GF-D8 (cell line): Measurements from ENCODE around the gene KPNB1.

Experiments
- DNase-seq: peaks from one replicate; lab custom pipeline; 2025; lab: John Stamatoyannopoulos, UW

KPNB1 gene

GRCh38 chr17:47696717-47697642 lies 47.3 kb downstream of the KPNB1 start:
- no peak for DNase-seq

DNA sequence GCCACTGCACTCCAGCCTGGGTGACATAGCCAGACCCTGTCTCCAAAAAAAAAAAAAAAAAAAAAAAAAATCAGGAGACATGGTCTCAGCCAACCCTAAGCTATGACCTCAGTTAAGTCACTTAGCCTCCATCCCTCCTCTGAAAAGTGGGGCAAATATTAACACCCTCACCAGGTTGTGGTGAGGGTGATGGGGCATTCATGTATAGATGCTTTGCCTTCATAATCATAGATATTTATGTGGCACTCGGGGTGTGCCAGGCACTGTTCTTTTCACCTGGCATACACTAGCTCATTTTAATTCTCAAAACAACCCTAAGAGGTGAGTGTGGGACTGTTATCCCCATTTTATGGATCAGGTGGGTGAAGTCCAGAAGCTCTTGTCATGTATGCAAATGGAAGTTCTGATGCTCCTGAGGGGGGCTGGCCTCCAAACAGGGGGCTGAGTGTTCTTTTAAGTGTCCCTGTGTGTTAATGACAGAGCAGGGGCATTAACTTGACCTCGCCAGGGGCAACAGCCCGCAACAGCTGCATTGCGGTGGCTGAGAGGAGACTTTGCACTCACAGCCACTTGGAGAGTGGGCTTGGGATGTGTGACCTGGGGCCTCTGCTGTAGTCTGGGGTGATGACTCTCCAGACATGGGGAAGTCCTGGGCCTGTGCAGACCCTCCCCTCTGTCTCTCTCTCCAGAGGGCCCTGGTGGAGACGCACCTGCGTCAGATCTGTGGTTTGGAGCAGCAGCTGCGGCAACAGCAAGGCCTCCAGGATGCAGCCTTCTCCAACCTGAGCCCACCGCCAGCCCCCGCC lies 48.4 kb downstream of the KPNB1 start:
- no peak for DNase-seq

GRCh38 chr17:47698749-47699535 lies 49.2 kb downstream of the KPNB1 start:
- DNase-seq: no peak

DNA sequence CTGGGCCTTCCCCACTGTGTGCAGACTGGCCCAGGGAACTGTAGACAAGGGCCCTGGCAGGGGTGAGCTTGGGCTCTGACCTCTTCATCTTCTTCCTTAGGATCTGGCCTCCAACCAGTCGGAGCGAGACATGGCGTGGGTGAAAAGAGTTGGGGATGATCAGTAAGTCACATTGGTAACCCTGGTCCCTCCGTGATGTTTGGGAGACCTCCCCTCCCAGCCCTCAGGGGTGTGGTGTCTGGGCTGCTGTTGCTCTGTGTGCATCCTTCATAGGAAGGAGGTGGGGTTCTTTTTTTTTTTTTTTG lies 49.8 kb downstream of the KPNB1 start:
- DNase-seq: no peak

- no peak for DNase-seq
These were observed 51.0 kb downstream of the KPNB1 start for GRCh38 chr17:47700471-47701449.

DNA sequence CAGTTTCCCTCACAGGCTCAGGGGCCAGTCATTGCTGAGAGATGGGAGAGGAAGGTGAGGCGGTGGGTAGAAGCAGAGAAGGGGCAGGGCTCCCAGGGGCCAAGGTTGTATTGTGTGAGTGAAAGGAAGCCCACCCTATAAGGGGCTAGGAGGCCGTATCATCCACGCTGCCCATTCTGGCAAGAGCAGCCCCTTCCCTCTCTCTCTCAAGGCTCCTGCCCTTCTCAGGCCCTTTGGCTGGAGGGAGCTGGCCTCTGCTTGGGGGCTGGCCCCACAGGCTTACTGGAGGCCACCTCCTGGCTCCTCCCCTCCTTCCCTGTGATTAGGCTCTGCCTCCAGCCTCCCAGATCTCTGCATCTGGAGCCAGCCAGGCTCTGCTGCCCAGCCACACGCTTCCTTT lies 51.9 kb downstream of the KPNB1 start:
- no peak for DNase-seq

DNA sequence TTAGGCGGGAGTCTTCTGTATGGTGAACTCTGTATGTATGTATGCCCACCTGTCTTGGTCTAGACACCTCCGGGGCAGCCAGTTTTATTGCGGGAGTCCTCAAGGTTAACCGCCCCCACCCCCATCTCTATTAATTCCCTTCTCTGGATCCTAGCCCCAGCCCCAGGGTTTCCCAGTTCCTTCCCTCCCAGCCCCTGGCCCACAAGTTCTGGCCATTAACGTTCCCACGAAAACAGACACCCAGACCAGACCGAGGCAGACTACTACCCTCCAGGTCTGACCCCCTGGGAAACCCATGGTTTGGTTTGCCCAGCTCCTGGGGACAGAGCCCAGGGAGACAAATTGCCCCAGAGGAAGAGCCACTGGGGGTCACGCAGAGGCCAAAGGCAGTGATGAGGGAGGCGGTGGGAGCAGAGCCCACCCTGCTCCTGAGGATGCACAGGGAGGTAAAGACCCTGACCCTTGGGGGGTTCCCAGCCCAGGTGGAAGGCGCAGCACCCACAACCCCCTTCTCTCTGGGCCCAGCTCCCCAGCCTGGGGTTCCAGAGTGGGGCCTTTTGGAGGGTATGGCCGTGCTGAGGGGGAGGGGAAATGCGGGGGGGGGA lies 52.8 kb downstream of the KPNB1 start:
- DNase-seq: no peak

- DNase-seq: no peak
These were observed 53.5 kb downstream of the KPNB1 start for GRCh38 chr17:47703191-47703591.

- DNase-seq: no peak
These were observed 54.0 kb downstream of the KPNB1 start for GRCh38 chr17:47703671-47704070.

- DNase-seq: peak; percentile 29
These were observed 54.4 kb downstream of the KPNB1 start for GRCh38 chr17:47704116-47704515.

DNA sequence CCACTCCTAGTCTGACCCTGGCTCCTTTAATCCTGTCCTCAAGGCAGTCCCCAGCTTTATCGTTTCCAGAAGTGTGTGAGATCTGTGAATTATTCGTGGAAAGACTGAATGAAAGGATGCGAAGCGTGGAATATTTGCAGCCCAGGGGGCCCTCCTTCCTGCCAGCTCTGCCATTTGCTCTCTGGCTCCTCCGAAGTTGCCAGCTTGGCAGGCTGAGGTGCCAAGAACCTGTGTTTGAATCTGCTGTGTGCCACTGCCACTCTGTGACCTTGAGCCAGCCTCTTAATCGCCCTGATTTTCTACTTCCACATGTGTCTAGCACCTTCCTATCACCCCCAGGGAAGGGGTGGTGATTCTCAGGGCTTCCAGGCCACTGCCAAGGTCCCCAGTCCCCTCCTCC lies 55.0 kb downstream of the KPNB1 start:
- no peak for DNase-seq

GRCh38 chr17:47705536-47706530 lies 56.1 kb downstream of the KPNB1 start:
- DNase-seq: no peak

DNA sequence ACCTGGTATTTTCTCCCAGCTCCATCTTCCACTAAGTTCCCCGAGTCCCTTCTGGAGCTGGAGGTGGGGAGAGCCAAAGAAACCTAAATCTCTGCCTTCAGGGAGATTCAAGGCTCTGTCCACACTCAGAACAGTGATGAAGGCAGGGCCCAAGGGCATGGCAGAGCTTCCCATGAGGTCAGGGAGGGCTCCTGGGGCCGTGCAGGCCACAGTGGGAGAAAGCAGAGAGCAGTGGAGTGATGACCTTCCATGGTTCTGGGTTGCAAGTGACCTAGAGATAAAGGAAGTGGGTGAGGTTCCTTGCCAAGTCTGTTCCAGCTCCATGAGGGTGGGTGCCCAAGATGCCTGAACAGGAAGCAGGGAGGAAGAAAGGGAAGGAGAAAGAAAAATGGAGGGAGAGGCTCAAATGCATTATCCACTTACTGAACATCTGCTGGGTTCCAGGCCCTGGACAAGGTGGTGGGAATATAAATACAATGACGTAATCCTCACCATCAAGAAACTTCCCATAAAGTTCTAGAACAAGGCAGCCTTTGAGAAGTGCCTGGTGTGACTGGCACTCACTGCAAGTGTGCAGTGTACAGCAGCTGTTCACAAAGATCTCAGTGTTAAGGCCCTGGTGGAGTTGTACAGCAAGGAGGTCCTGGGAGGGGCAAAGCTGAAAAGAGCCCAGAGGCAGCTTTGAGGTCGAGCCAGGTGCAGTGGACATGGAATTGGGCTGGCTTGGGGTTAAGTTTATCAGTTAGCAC lies 57.5 kb downstream of the KPNB1 start:
- DNase-seq: no peak

GRCh38 chr17:47707884-47708283 lies 58.2 kb downstream of the KPNB1 start:
- DNase-seq: no peak

DNA sequence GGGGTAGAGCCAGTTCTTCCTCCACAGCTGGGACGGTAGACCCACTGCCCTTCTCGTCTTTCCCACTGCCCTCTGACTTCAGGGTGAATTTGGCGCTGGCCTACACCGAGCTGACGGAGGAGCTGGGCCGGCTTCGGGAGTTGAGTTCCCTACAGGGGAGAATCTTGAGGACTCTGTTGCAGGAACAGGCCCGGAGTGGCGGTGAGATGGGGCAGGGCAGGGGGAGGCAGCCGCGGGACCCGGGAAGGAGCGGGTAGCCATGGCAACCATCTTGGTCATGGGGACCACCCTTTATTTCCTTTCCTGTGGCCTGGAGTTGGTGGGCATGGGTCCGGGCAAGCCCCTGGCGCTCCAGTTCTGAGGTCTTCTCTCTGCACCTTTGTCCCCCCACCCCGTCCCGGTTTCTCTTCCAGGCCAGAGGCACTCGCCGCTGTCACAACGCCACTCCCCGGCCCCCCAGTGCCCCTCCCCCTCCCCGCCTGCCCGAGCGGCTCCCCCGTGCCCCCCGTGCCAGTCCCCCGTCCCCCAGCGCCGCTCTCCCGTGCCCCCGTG lies 58.7 kb downstream of the KPNB1 start:
- no peak for DNase-seq

GRCh38 chr17:47708864-47709541 lies 59.3 kb downstream of the KPNB1 start:
- no peak for DNase-seq

DNA sequence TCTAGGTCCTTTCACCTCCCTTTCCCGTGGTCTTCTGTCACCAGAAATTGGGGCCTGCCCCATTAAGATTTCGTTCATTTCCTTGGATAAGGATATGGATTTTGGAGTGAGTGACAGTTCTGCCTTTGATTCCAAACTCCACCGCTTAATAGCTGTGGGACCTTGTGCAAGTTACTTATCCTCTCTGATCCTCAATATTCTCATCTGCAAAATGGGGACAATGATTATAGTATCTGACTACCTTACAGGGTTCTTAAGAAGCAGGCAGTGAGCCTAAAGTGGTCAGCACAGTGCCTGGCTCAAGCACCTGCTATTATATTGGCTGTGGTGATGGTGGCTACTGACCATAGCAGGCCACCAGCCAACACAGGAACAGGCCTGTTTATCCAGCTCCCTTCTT lies 59.9 kb downstream of the KPNB1 start:
- DNase-seq: no peak
